GM23248 (cell line): ENCODE measurements around the gene INTS2. TPM values are rescaled to one million over a fixed set of nuclear protein-coding genes. Genes with fewer than 3 reads are reported as not detected.

ENCODE experiments used
- DNase-seq: peaks from one replicate; pipeline ENCODE4 v3.0.0-alpha.2; 2015
- H2AFZ ChIP-seq: fragments of 200-600 bp; sonication (generic); 2 replicates; pipeline ENCODE4 v1.6.1; 2016; ENCODE audit warnings: antibody characterized with exemption
- H3F3A ChIP-seq: fragments of 200-600 bp; sonication (generic); 2 replicates; pipeline ENCODE4 v1.6.1; 2016; ENCODE audit warnings: mild to moderate bottlenecking, antibody characterized with exemption, mixed run types; ENCODE audit not compliant: insufficient read depth
- H3K27ac ChIP-seq: fragments of 200-600 bp; sonication (generic); 2 replicates; pipeline ENCODE4 v1.5.1; 2016; ENCODE audit warnings: mild to moderate bottlenecking
- H3K27me3 ChIP-seq: fragments of 200-600 bp; sonication (generic); replicated peaks from 2 replicates; pipeline ENCODE4 v1.6.1; 2016; ENCODE audit warnings: mild to moderate bottlenecking; ENCODE audit not compliant: insufficient read depth
- H3K36me3 ChIP-seq: fragments of 200-600 bp; sonication (generic); 2 replicates; pipeline ENCODE4 v1.6.1; 2016; ENCODE audit warnings: low read depth, mild to moderate bottlenecking
- H3K4me1 ChIP-seq: fragments of 200-600 bp; sonication (generic); 2 replicates; pipeline ENCODE4 v1.6.1; 2016; ENCODE audit warnings: mild to moderate bottlenecking; ENCODE audit not compliant: insufficient read depth
- H3K4me2 ChIP-seq: fragments of 200-600 bp; sonication (generic); one replicate; pipeline ENCODE4 v1.6.1; 2016; ENCODE audit warnings: mild to moderate bottlenecking; ENCODE audit not compliant: unreplicated experiment
- H3K4me3 ChIP-seq: fragments of 200-600 bp; sonication (generic); 2 replicates; pipeline ENCODE4 v1.5.1; 2016; ENCODE audit warnings: mild to moderate bottlenecking
- H3K79me2 ChIP-seq: fragments of 200-600 bp; sonication (generic); 2 replicates; pipeline ENCODE4 v1.6.1; 2016; ENCODE audit warnings: mild to moderate bottlenecking; ENCODE audit not compliant: insufficient read depth
- H3K9ac ChIP-seq: fragments of 200-600 bp; sonication (generic); 2 replicates; pipeline ENCODE4 v1.6.1; 2016; ENCODE audit warnings: mild to moderate bottlenecking
- H3K9me2 ChIP-seq: fragments of 200-600 bp; sonication (generic); 2 replicates; pipeline ENCODE4 v1.6.1; 2016; ENCODE audit warnings: mixed run types, mild to moderate bottlenecking, moderate library complexity; ENCODE audit not compliant: insufficient read depth
- H3K9me3 ChIP-seq: fragments of 200-600 bp; sonication (generic); one replicate; pipeline ENCODE4 v1.6.1; 2017; ENCODE audit warnings: low read depth
- H4K20me1 ChIP-seq: fragments of 200-600 bp; sonication (generic); 2 replicates; pipeline ENCODE4 v1.6.0; 2016; ENCODE audit not compliant: insufficient read depth
- EZH2 ChIP-seq: fragments of 200-600 bp; sonication (generic); IDR thresholded peaks from 2 replicates; pipeline ENCODE4 v1.6.1; 2018; ENCODE audit warnings: antibody characterized with exemption, mild to moderate bottlenecking; ENCODE audit not compliant: insufficient read depth, poor library complexity, severe bottlenecking
- EZH2phosphoT487 ChIP-seq: fragments of 200-600 bp; sonication (generic); IDR thresholded peaks from 2 replicates; pipeline ENCODE4 v1.6.1; 2018; ENCODE audit warnings: antibody characterized with exemption, moderate library complexity, mild to moderate bottlenecking, low read depth; ENCODE audit not compliant: insufficient read depth
- WGBS, 2 experiments: methylation state at CpG; one replicate each; pipeline ENCODE4 v1.1.6; 2015 to 2017; ENCODE audit warnings: low lambda C conversion rate in 2 of 2, low coverage in 1 of 2; ENCODE audit errors: missing lambda C conversion rate in 2 of 2; 5-methylcytosine and 5-hydroxymethylcytosine counted together
- in situ Hi-C: fragments of 300-500 bp; cut with MboI; formaldehyde crosslinking; loops from 2 replicates; pipeline ENCODE4 v1.15.0; 2020
- polyA plus RNA-seq: library from polyadenylated mRNA; unstranded; fragments of >200 nt; fragmentation: Nextera tagmentation; extraction: Ambion mirVana; gene quantifications from 2 replicates; pipeline ENCODE4 v1.2.1, GENCODE V29; 2016
- total RNA-seq: library from RNA; depleted of rRNA; stranded (reverse); fragments of >200 nt; shearing (Covaris generic); gene quantifications from 2 replicates; pipeline ENCODE4 v1.2.3, GENCODE V29; 2014

INTS2 gene
- total and polyA plus RNA-seq, 2 experiments from 2014 or later = 3.2 to 7.8 TPM

DNA sequence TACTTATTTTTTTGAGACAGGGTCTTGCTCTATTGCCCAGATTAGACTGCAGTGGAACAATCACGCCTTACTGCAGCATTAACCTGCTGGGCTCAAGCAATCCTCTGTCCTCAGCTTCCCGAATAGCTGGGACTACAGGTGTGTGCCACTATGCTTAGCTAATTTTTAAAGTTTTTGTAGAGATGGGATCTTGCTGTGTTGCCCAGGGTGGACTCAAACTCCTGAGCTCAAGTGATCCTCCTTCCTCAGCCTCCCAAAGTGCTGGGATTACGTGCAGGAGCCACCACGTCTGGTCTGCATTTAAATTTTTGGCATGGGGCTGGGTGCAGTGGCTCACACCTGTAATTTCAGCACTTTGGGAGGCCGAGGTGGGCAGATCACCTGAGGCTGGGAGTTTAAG is 41.0 kb upstream of the INTS2 start:
- H3K27me3 ChIP-seq = no peaks in the 10 kb centered on the region
- no peak overlapping the region for H2AFZ ChIP-seq
- in situ Hi-C loops = no loop called here
- peaks cover 43% of the 10 kb centered on the region for H3K79me2 ChIP-seq
- no peak overlapping the region for H3K4me2 ChIP-seq
- H3K9ac ChIP-seq = no peak overlapping the region
- H3K4me1 ChIP-seq = no peaks in the 10 kb centered on the region
- no peak for TF ChIP-seq EZH2phosphoT487
- no peak for TF ChIP-seq EZH2
- no peaks in the 10 kb centered on the region for H3K9me2 ChIP-seq
- DNase-seq = no peak
- no peak overlapping the region for H3K27ac ChIP-seq
- H4K20me1 ChIP-seq = no peaks in the 10 kb centered on the region
- WGBS, 2 experiments = 87 to 93% methylated on average over 5 of the region's 5 CpGs
- H3K36me3 ChIP-seq = peaks cover 53% of the 10 kb centered on the region
- H3F3A ChIP-seq = 0 out of 2 replicates have a peak, but pooled peaks cover 6% of the 10 kb centered on the region
- no peaks in the 10 kb centered on the region for H3K9me3 ChIP-seq
- H3K4me3 ChIP-seq = no peak overlapping the region

DNA sequence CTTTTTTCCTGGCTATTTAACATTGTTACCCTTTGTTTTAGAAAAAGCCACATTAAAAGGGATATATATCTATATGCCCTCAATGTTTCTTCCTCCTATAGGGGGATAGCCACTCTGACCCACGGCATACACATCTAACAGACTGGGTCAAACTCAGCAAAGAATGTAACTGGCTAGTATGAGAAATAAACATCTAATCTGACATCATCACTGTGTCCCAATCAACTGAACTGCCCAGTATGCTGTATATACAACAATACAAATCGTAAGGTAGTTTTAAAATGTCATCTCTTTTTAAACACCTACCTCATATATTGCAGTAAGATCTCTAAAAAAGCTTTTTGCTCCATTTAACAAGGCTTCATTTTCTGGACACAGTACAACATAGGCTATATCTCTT is 39.9 kb upstream of the INTS2 start:
- H3K27ac ChIP-seq = no peak overlapping the region
- peaks cover 55% of the 10 kb centered on the region for H3K36me3 ChIP-seq
- DNase-seq = no peak
- no peak overlapping the region for H2AFZ ChIP-seq
- 98% methylated on average over 2 of the region's 2 CpGs for WGBS, 2 experiments
- H4K20me1 ChIP-seq = no peaks in the 10 kb centered on the region
- H3F3A ChIP-seq = 0 out of 2 replicates have a peak, but pooled peaks cover 6% of the 10 kb centered on the region
- no peaks in the 10 kb centered on the region for H3K4me1 ChIP-seq
- H3K27me3 ChIP-seq = no peaks in the 10 kb centered on the region
- in situ Hi-C loops = no loop called here
- no peak overlapping the region for H3K4me2 ChIP-seq
- no peaks in the 10 kb centered on the region for H3K9me2 ChIP-seq
- H3K9ac ChIP-seq = no peak overlapping the region
- TF ChIP-seq EZH2 (no peak), EZH2phosphoT487 (no peak)
- no peak overlapping the region for H3K4me3 ChIP-seq
- H3K9me3 ChIP-seq = no peaks in the 10 kb centered on the region
- peaks cover 35% of the 10 kb centered on the region for H3K79me2 ChIP-seq

DNA sequence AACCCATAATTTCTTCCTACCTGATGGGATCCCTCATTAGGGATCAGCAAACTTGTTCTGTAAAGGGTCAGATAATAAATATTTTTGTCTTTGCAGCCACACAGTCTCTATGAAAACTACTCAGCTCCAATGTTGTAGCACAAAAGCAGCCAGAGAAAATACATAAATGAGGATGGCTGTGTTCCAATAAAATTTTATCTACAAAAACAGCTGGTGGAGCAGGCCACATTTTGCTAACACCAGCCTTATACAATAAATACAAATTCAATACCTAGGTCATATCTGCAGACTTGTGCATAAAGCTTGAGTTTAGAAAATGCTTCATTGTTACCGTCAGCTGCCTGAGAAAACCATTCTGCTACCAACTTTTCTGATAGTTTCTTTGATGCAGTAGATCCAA is 38.4 kb upstream of the INTS2 start:
- Histone ChIP-seq H3K27ac (no peak overlapping the region), H3K9me3 (no peaks in the 10 kb centered on the region), H3K4me1 (no peaks in the 10 kb centered on the region), H3K36me3 (peaks cover 56% of the 10 kb centered on the region), H3K79me2 (peaks cover 23% of the 10 kb centered on the region; the same call in 1 of the 2 replicates), H3K27me3 (no peaks in the 10 kb centered on the region), H3K9me2 (no peaks in the 10 kb centered on the region), H3K4me2 (no peak overlapping the region), H2AFZ (no peak overlapping the region), H4K20me1 (no peaks in the 10 kb centered on the region), H3K9ac (no peak overlapping the region), H3F3A (0 out of 2 replicates have a peak, but pooled peaks cover 6% of the 10 kb centered on the region), H3K4me3 (no peak overlapping the region)
- in situ Hi-C loops = no loop called here
- 0% methylated on average over 1 of the region's 1 CpG for WGBS, 2 experiments
- DNase-seq = no peak
- TF ChIP-seq EZH2 (no peak), EZH2phosphoT487 (no peak)

DNA sequence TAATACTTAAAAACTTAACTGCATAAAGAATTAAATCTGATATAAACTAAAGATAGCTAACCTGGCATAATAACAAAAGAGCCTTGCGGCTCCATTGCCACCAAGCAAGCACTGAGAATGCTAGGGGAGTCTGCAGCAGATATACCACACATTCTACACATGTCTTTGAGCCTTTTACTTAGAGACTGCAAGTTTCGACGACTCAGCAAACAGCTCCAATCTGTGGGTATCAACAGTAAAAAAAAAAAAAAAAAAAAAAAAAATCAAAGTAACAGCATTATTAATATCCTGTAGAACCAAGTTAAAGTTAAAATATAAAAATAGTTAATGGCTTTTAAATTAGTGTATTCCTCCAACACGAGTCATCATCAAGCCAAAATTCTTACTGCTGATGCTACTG is 27.8 kb upstream of the INTS2 start:
- no peak overlapping the region for H3K27ac ChIP-seq
- H3K4me3 ChIP-seq = no peak overlapping the region
- no peaks in the 10 kb centered on the region for H3K9me2 ChIP-seq
- in situ Hi-C loops = no loop called here
- H2AFZ ChIP-seq = no peak overlapping the region
- H3K4me1 ChIP-seq = no peaks in the 10 kb centered on the region
- 73 to 78% methylated on average over 4 of the region's 4 CpGs for WGBS, 2 experiments
- H3K36me3 ChIP-seq = peaks cover 55% of the 10 kb centered on the region
- peaks cover 7% of the 10 kb centered on the region; the same call in 1 of the 2 replicates for H3K79me2 ChIP-seq
- H3F3A ChIP-seq = no peaks in the 10 kb centered on the region
- peak; percentile 3 for DNase-seq
- no peaks in the 10 kb centered on the region for H3K9me3 ChIP-seq
- no peaks in the 10 kb centered on the region for H3K27me3 ChIP-seq
- no peak overlapping the region for H3K4me2 ChIP-seq
- no peaks in the 10 kb centered on the region for H4K20me1 ChIP-seq
- no peak overlapping the region for H3K9ac ChIP-seq
- TF ChIP-seq EZH2phosphoT487 = no peak
- TF ChIP-seq EZH2 = no peak
